ENCODE results near the gene FILIP1.

Gene FILIP1

DNA sequence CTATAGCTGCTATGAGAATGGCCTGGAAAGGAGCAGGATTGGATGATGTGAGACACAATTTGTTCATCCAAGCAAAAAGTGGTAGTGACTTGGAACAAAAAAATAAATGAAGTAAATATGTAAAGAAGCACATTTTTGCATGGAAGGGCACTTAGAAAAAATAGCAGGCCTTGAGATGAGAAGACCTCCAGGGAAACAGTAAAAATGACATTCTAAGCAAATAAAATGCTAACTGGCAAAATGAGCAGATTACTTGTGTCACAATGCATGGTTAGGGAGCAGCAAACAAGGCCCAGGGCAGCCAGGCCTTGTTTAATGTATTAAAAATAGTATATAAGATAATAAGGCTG, 230.2 kb downstream of the FILIP1 start:
- Mint-ChIP-seq H3K9me3 (no peaks in the 10 kb centered on the region), H3K36me3 (ENCODE audit: low read depth) (peaks cover 17% of the 10 kb centered on the region), H3K27ac (no peak overlapping the region), H3K4me3 (no peak overlapping the region), H3K27me3 (ENCODE audit: low read depth, poor library complexity) (no peaks in the 10 kb centered on the region), H3K4me1 (peaks cover 14% of the 10 kb centered on the region)
- TF ChIP-seq, protein P1, sequence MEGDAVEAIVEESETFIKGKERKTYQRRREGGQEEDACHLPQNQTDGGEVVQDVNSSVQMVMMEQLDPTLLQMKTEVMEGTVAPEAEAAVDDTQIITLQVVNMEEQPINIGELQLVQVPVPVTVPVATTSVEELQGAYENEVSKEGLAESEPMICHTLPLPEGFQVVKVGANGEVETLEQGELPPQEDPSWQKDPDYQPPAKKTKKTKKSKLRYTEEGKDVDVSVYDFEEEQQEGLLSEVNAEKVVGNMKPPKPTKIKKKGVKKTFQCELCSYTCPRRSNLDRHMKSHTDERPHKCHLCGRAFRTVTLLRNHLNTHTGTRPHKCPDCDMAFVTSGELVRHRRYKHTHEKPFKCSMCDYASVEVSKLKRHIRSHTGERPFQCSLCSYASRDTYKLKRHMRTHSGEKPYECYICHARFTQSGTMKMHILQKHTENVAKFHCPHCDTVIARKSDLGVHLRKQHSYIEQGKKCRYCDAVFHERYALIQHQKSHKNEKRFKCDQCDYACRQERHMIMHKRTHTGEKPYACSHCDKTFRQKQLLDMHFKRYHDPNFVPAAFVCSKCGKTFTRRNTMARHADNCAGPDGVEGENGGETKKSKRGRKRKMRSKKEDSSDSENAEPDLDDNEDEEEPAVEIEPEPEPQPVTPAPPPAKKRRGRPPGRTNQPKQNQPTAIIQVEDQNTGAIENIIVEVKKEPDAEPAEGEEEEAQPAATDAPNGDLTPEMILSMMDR (IDR thresholded peaks at IDR 0.05), result no peak
- DNase-seq, result no peak

DNA sequence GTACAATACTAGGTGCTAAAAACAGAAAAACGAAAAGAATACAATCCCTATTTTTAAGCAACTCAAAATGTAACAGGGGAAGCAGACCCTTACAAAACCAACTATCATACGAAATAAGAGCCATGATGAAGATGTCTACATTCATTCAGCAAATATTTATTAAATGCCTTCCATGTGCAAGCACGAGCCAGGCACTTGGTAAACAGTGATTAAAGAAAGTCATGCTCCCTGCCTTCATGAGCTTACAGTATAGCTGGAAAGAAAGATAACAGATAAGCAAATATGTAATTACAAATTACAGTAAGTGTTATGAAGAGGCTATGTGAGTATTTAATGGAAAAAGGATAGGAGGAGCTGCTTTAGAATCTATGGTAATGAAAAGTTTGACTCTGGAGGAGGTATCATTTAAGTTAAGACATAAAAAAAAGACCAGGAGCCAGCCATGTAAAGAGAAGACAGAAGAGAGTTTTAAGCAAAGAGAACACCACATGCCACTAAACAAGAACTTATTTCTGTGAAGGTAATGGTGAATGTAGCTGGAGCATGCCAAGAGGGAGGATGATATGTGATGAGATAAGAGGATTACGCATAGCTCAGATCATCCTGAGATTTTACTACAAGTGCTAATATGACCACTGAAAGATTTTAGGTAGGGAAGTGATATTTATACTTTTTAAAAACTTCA, 230.7 kb downstream of the FILIP1 start:
- H3K4me1 Mint-ChIP-seq, result peaks cover 12% of the 10 kb centered on the region
- no peak for DNase-seq
- peaks cover 20% of the 10 kb centered on the region for H3K36me3 Mint-ChIP-seq (ENCODE audit: low read depth)
- no peaks in the 10 kb centered on the region for H3K27me3 Mint-ChIP-seq (ENCODE audit: low read depth, poor library complexity)
- H3K27ac Mint-ChIP-seq, result no peak overlapping the region
- no peak overlapping the region for H3K4me3 Mint-ChIP-seq
- TF ChIP-seq, protein P1 (IDR thresholded peaks at IDR 0.05), result no peak
- no peaks in the 10 kb centered on the region for H3K9me3 Mint-ChIP-seq

DNA sequence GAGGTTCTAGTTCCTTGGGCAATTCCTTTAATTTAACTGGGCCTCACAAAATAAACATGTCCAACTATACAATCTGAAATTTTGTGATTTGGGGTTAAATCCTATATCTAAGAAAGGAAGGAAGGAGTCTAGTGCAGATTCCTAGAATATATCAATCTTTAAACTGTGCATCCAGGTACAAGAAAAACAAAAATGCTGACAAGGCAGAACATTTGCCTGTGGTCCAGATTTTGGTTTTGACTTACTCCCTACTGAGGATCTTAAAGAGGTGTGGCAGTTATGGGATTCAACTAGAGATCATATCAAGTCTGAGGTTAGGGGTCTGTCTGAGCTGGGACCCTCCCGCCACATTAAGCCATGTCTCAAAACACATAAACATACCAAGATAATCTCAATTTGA, 232.3 kb downstream of the FILIP1 start:
- no peaks in the 10 kb centered on the region for H3K27me3 Mint-ChIP-seq (ENCODE audit: low read depth, poor library complexity)
- H3K9me3 Mint-ChIP-seq, result no peaks in the 10 kb centered on the region
- no peak for DNase-seq
- H3K36me3 Mint-ChIP-seq (ENCODE audit: low read depth), result peaks cover 25% of the 10 kb centered on the region
- H3K27ac Mint-ChIP-seq, result no peak overlapping the region
- H3K4me1 Mint-ChIP-seq, result no peaks in the 10 kb centered on the region
- TF ChIP-seq, protein P1 (IDR thresholded peaks at IDR 0.05), result no peak
- H3K4me3 Mint-ChIP-seq, result no peak overlapping the region

DNA sequence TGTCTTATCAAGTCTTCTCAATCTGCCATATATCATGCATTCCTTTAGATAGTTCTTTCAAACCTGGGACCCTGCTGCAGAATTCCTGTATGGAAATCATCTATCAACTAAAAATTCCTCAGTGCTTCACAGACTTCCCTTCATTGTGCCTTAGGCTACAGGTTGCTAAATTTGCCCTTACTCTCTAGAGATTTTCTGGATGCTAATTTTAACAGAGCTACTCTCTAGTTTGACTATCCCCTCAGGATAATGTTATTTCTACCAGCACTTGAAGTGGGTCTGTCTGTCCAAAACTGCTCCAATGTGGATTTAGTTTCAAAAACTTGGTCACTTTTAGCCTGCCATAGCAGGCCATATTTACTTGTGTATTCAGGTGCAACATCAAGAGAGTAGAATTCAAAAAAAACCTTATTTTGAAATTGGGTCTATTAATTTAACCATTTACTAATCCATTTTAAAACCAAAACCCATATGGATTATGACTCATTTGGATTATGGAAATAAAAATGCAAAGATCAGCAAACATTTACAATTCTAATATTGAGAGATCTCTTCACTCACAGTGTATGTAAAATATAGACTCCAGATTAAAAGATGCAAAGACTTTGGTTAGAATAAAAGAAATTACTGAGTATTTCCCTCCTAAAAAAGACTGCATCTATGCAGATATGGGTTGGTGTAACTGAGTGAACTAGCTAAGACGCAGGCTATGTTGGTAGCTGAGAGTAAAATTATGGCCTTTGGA, 236.1 kb downstream of the FILIP1 start:
- Mint-ChIP-seq H3K4me3 (no peak overlapping the region), H3K27me3 (ENCODE audit: low read depth, poor library complexity) (no peaks in the 10 kb centered on the region), H3K9me3 (no peaks in the 10 kb centered on the region), H3K27ac (no peak overlapping the region), H3K4me1 (no peaks in the 10 kb centered on the region), H3K36me3 (ENCODE audit: low read depth) (peaks cover 19% of the 10 kb centered on the region)
- TF ChIP-seq, protein P1 (IDR thresholded peaks at IDR 0.05), result no peak
- no peak for DNase-seq

DNA sequence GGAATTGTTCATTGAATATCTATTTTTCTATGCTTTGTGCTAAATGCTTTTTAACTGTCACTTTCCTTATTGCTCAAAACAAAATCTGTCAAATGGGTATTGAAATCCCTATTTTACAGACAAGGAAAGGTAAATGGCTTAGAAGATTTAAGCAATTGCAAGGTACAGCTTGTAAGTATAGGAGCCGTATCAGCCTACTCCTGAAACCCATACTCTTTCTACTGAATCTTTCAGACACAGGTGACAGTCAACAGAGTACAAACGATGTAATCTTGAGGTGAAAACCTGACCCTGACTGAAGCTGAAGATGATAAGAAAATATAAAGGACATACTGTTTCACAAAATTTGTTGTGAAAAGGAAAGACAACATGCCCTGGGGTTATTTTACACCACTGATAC, 243.0 kb downstream of the FILIP1 start:
- H3K4me3 Mint-ChIP-seq, result no peak overlapping the region
- no peaks in the 10 kb centered on the region for H3K36me3 Mint-ChIP-seq (ENCODE audit: low read depth)

More for the DNA sequence above, 243.0 kb downstream of the FILIP1 start:
- peaks cover 6% of the 10 kb centered on the region for H3K27me3 Mint-ChIP-seq (ENCODE audit: low read depth, poor library complexity)
- no peaks in the 10 kb centered on the region for H3K9me3 Mint-ChIP-seq
- no peaks in the 10 kb centered on the region for H3K4me1 Mint-ChIP-seq
- TF ChIP-seq, protein P1 (IDR thresholded peaks at IDR 0.05), result no peak
- DNase-seq, result no peak
- no peak overlapping the region for H3K27ac Mint-ChIP-seq

Measured in nephron progenitor cell (in vitro differentiated cells).